Measurements from ENCODE around the gene ZFHX3.
"Not testable (repeated sequence)": the region's sequence is repeated elsewhere in the genome, so short reads cannot be mapped to it uniquely, and the experiment has no call there.

The ZFHX3 gene

DNA sequence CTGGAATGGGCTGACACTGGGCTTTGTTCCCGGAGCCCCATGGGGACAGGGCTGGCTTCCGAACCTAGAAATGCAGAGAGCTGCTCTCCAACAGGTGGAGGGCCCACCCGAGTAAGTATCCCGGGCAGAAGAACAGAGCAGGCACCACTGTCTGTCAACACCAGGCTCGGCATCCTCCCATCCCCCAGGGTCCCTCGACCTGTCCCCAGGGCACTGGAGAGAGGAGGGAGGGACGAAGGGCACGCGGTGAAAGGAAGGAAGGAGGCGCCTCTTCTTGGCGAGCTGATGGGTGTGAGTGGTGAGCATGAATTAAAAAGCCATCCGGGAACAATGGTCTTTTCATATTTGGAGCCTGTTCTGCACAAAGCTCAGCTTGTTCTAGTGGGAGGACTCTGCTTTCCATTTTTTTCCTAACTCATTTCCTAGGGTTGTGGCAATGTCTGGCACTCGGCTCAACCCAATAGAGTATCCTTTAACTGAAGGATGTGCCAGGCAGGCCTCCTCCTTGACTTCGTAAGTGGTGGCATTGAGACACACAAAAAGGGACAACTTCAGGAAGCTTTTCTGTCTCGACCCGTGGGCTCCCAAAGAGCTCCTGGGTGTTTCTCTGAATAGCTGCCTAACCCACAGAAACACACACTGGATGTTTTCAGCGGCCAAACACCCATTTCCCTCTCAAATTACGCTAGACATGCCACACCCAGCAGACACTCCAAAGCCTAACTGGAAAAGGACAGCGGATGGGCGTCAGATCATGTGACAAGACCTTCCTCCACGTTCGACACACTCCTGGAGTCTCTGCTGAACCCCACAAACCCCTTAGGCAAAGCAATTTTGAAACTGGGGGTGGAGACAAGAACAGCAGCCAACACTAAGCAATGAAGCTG, 47.7 kb downstream of the ZFHX3 start:
- DNase-seq (ENCODE audit: low read depth in 2 of 2), result no peak

DNA sequence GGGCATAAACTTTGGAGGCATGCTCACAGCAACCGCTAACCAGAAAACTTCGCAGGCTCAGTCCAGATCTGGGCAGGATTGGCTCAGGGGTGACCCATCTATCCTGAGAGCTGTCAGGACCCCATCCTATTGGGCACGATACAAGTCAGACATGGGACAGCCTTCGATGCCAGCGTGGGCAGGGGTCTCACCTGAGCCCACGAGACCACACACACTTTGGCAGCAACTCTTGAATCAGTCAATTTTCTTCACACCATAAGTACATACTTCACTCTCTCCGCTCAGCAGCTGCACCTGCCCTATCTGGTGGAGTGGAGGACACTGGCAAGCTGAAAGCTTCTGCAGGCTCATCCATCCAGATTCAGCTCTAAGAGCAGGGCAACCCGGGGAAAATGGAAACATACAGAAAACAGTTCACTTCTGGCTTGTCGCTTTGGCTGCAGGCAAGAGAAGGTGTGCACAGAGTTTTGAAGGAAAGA, 48.3 kb downstream of the ZFHX3 start:
- no peak for DNase-seq (ENCODE audit: low read depth in 2 of 2)

DNA sequence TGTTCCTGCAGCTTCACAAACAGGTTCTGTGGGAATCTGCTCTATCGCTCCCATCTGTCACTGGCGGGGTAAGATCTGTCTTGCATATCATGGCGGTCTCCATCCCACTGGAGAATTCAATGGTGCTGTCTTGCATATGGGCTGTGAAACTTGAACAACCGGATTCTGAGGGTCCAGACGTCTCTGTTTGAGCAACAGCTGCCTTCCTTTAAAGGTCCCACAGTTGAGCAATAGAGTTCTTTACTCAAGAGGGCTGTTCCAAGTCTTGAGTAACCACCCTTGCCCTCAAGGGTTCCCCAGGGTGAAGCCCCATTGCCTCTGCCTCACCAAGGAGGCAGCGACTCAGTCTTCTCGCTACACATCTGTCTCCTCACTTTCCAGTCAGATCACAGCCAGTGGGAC, 50.8 kb downstream of the ZFHX3 start:
- no peak for DNase-seq (ENCODE audit: low read depth in 2 of 2)

DNA sequence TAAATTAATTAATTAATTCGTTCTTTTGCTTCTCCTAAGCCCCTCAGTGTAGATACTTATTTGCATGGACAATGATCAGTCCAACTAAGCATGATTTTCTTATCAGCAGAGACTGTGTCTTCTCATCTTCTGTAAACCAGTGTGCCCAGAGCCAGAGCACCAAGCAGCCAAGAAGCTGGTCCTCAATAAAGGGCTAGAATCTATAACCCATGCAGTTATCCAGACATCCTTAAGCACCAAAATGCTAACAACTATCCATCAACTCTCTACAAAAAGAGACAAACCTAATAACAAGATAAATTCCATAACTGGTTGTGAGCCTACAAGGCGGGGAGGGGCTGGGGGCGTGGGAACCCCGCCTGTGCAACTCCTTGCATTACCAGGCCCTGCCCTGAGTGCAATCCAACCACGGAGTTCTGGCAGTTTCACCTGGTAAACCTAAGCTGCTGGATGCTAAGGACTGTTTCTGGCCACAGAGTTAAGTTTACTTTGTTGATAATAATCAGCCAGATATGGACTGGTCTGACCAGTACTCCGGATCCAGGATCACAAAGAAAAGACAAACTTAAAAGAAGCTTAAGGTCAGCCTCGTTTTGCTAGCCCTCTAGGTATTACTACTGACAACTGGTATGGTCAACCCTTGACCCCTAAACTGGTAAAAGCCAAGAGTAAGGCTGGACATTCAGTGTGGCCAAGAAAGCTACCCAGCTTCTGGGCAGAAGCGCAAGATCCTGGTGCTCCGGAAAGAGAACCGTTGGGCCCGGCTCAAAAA, 51.5 kb downstream of the ZFHX3 start:
- DNase-seq (ENCODE audit: low read depth in 2 of 2), result no peak

DNA sequence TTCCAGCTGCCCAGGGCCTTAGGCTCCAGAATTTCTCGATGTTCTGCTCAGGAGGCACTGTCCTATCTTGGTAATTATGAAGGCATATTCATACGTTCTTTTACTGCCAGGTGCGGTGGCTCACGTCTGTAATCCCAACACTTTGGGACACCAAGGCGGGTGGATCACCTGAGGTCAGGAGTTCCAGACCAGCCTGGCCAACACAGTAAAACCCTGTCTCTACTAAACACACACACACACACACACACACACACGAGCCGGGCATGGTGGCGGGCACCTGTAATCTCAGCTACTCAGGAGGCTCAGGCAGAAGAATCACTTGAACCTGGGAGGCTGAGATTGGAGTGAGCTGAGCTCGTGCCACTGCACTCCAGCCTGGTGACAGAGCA, 52.1 kb downstream of the ZFHX3 start:
- DNase-seq (ENCODE audit: low read depth in 2 of 2), result not testable (repeated sequence)

DNA sequence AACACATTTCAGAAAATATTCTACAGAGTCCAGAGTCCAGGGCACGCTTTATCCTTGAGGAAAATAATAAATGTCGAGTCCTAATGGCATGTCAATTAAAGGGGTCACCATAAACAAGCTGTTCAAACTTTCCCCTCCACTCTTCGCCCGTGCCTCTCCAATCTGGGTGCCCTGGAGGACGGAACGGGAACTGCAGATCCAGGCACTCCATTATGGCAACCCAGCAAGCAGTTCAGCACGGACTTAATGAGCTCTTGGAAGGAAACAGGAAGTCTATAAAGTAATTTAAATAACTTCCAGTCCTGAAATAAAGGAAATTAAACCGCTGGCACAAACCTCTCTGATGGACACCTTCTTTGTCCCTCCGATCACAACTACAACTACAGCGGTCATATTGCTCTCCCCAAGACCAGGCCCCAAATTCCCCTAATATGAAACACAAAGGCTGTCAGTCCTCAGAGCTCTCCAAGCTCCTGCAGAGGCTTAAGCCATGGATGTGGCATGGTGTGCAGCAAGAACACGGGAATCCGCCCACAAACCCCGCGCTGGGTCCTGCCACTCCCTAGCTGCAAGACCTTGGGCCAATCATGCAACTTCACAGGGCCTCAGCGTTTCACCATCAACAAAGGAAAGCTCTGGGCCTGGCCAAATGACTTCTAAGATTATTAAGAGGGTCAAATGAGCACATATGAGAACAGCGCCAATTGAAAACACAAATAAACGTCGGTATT, 52.6 kb downstream of the ZFHX3 start:
- DNase-seq (ENCODE audit: low read depth in 2 of 2), result no peak

DNA sequence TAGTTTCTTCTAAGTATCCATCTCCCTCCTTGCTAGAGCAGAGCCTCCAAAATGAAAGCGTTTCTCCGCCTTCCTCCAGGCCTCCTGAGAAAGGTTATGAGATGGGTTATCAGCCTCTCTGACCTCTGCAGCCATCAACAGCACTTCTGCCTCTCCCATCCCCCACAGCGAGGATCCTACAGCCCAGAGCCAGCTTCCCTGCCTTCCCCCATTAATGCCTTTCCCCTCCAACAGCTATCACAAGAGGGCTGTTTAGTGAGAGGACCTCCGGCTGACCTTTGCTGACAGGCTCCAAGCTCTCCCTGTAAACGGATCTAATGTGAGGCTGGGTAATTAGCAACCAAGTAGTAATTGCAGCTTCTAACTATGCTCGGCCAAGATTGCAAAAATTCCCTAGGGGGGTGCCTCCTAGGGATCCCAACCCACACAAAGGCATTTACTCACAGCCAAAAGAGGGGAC, 55.8 kb downstream of the ZFHX3 start:
- DNase-seq (ENCODE audit: low read depth in 2 of 2), result no peak

DNA sequence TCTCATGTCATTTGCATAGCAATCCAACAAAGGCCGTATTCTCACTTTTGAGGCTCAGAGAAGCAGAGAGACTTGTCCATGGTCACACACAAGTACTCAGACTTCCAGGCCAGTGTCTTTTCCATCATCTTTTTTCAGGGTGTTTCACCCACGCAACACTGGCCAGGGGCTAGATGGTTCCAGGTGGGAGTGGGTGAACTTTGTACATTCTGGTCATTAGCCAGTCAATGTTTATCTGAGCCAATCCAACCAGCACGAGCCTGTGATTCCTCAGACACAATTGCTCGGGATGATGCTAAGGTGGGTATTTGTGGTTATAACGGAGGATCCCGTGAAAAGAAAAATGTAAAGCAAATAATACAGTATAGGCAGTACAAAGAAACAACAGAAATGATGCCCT, 56.3 kb downstream of the ZFHX3 start:
- no peak for DNase-seq (ENCODE audit: low read depth in 2 of 2)

DNA sequence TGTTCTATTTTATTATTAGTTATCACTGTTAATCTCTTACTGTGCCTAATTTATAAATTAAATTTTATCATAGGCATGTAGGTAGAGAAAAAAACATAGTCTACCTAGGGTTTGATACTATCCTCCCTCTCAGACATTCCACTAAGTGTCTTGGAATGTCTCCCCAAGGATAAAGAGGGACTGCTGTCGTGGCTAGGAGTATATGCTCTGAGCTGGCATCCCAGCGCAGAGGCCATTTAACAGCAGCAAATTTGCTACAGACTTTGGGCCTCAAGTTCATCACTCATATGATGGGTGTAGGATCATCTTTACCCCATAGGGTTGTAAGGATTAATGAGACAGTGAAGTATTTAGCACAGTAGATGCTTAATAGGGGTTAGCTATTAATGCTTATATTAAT, 56.7 kb downstream of the ZFHX3 start:
- no peak for DNase-seq (ENCODE audit: low read depth in 2 of 2)

DNA sequence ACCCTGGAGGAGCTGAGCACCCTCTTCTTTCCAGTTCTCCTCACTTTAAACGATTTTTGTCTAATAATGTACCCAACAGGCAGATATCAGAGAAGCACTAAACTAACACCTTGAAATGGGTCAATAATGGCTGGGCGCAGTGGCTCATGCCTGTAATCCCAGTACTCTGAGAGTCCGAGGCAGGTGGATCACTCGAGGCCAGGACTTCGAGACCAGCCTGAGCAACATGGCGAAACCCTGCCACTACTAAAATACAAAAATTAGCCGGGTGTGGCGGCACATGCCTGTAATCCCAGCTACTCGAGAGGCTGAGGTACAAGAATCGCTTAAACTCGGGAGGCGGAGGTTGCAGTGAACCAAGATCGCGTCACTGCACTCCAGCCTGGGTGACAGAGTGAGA, 57.4 kb downstream of the ZFHX3 start:
- no peak for DNase-seq (ENCODE audit: low read depth in 2 of 2)

DNA sequence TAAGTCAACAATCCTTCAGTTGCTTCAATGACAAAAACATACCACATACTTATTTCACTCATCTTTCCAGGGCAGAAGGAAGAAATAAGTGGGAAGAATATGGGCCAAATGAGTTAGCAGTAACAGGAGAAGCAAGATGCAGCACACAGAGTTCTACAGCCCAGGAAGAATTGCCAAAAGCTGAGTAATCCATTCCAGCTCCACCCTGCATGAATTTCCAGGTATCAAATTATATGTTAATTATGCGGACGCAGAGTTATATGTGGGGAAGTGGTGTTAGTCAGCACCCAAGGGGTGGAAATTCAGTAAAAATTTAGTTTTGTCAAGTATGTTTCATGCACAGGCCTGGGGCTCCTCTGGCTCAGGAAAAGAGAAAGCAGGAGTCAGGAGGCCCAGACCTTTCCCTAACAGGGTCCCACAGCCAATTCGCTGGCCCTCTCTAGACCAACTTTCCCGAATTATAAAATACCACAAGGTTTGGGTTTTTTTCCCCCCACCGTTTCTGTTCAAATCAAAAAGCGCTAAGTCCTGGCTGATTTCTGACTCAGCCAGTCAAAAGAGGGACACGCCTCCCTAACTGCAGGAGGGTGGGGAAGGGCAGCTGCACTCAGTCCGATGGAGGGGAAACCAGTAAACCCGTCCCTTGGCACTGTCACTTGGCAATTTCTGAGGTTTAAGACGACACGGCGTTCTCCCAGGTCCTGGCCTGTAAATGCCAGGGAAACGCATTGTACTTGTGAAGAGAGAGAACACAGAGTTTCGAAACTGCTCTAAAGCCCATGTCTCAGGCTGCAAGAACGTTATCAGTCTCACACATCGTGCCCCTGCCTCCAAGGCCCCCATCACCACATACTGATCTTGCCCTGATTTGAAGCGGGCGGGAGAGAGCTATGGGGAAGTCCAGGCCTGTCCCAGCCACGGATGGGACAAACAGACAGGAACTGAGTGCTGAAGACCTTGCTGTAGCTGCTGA, 58.1 kb downstream of the ZFHX3 start:
- no peak for DNase-seq (ENCODE audit: low read depth in 2 of 2)

DNA sequence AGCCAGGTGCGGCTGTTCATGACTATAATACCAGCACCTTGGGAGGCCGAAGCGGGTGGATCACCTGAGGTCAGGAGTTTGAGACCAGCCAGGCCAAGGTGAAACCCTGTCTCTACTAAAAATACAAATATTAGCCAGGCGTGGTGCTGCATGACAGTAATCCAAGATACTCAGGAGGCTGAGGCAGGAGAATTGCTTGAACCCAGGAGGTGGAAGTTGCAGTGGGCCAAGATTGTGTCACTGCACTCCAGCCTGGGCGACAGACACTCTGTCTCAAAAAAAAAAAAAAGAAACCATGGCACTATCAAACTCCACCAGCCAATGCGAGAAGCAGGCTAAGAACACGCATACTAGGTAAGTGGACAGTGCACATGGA, 58.7 kb downstream of the ZFHX3 start:
- DNase-seq (ENCODE audit: low read depth in 2 of 2), result not testable (repeated sequence)

DNA sequence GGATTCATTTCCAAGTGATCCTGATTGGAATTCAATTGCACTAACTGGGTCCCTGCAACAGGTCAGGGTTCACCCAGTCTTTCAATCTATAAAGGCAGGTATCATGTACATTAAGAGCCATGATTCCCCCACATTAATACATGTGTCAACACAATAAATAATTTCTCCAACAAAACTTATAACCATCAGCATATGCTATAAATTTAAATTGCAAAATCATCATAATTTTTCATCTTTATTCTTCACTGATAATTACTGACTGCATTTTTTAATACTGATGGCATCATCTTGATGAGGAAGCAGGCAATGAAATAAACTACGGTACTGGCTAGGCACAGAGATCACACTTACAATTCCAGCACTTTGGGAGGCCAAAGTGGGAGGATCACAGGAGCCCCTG, 59.4 kb downstream of the ZFHX3 start:
- DNase-seq (ENCODE audit: low read depth in 2 of 2), result no peak

DNA sequence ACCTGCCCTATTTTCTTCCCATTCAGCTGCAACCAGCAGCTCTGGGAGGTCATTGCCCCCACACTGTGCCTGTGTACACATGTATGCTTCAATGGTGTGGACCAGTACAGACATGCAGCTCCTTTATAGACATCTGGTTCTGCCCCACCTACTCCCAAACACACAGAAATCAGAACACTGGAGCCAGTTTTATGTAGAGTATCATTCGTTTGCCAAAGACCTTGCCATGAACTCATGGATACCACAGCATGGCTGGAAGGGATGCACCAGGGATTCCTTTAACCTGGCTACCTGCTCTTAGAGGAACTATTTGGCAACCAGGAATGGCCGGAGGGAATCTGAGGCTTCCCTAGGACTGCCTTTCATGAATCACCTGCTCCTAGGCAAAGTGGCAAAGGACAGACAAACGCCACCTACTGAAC, 60.4 kb downstream of the ZFHX3 start:
- DNase-seq (ENCODE audit: low read depth in 2 of 2), result no peak

DNA sequence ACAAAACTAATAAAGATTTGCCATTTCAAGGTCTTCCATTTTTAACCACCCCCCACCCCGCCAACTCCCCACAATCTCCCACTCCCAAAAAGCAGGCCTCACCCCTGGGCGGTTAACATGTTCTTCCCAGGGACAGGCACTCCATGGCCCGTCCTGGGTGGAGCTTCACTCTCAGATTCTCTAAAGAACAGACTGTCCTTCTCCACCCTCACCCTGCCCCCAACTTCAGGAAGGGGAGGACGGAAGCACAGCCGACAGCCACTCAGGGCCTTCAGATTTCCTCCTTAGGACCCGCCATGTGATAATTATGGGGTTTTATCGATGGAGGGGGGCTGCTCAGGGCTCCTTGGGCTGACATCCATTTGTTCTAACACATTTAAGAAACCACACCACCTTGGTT, 61.9 kb downstream of the ZFHX3 start:
- DNase-seq (ENCODE audit: low read depth in 2 of 2), result no peak

DNA sequence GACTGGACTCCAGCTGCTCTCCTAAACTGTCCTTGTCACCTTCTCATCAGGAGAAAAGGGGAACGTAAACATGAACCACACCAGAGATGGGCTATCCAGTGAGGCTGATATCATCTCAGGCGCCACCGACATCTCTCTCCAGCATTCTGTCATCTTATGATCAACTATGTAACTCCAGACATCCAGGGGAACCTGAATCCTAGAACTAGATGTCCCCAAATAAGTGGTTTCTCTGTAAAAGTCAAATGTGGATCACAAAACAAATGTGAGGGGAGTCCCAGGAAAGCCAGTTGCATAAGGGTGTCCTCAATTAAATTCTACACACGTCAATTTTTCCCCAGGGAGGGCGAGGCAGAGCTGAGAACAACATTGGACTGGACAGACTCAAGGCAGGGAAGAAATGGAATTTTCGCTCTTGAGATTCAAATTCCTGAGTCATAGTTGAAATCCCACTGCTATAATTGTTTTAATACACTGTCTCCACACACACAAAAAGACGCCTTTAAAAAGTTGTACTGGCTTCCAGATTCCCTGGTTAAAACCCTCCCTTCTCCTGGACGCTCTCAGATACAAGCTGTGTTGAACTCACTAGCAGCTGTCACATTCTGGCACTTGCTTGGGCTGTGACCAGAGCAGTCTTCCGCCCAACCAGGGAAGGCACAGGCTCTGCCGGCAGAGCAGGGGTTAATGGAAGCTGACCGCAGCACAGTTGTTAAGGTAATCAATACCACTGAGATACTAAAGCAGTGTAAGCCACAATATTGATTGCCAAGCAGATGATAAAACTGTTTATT, 62.6 kb downstream of the ZFHX3 start:
- no peak for DNase-seq (ENCODE audit: low read depth in 2 of 2)

DNA sequence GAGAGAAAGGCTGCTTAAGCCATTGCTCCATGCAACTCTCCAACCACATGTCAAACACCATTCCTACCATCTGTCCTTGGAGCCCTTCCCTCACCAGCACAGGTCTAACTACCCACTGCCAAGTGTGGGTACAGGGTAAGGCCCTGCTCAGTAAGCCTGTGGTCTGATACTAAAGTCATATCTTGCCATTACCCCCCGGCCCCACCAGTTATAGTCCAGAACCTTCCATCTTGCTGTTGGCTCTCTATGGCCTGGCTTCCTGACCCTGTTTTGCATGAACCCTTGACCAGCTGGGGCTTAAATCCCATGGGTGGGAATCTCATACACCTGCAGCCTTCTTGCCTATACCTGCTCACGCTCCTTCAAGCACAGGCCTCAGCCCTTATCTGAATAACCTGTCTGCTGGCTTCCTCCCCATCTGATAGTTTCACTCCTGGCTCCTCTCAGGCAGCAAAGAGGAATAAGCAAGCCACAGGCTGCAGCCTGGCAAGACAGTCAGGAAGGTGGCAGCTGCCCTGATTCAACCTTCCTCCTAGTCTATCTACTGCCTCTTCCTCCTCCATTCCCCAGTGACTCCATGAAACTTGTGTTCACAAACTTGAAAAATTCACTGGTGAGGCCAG, 64.1 kb downstream of the ZFHX3 start:
- DNase-seq (ENCODE audit: low read depth in 2 of 2), result no peak

DNA sequence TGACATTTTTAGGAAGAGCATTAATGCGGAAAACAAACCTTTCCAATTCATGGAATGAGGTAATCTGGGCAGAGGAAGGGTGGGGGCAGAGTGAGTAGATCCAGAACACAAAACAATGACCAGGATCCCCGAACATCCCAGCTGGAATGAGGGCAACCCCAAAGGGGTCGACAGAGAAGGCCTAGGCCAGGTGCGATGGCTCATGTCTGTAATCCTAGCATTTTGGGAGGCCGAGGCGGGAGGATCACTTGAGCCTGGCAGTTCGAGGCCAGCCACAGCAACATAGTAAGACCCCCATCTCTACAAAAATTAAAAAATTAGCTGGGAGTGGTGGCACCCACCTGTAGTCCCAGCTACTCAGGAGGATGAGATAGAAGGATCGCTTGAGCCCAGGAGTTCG, 64.7 kb downstream of the ZFHX3 start:
- DNase-seq (ENCODE audit: low read depth in 2 of 2), result no peak

DNA sequence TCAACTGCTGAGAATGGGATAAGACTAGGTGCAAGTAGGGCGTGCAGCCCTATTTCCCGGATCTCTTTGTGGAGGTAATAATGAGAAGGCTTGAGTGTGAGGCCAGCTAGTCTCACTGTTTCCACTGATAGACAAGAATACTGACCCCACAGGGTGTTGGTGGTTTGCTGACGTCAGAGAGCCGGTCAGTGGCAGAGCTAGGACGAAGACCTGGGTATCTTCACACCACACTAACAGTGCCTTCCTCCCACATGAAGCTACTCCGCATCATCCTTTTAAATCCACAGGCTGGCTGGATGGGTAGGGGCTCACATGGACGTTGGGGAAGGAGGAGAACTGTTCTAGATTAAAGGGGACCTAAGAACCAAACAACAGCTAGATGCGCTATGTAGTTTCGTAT, 68.0 kb downstream of the ZFHX3 start:
- DNase-seq (ENCODE audit: low read depth in 2 of 2), result no peak

DNA sequence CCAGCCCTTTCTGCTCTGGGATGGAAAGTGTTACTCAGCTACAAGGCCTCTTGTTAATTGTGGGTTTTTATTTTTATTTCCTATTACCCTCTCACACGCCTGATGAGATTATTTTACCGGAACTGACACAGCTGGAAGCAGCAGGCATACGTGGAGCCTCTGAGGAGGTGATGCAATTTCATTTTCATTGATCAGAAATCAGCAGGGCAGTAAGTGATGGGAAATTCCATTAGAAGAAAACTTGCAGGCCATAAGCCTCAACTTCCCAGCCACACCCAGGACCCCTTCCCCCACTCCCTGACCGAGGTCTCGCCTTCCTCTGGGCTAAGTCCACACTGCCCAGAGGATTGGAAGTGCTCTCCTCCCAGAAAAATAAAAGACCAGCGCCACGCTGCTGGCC, 69.7 kb downstream of the ZFHX3 start:
- DNase-seq (ENCODE audit: low read depth in 2 of 2), result no peak
